ENCODE measurements around the gene ZNF579. TPM values are rescaled to one million over a fixed set of nuclear protein-coding genes. Genes with fewer than 3 reads are reported as not detected.

The ZNF579 gene
- total and polyA plus RNA-seq, 2 of the 13 experiments (the other 11 are each of a cell fraction or from before 2014, with no cell fraction given) = 2.1 to 2.9 TPM

GRCh38 chr19:55553217-55554182 lies 27.1 kb downstream of the ZNF579 start (continued):
- no peak for TF ChIP-seq SNAPC4 (CRISPR knock-in tag; IDR thresholded peaks at IDR 0.05)
- TF ChIP-seq ZNF3 (CRISPR knock-in tag; IDR thresholded peaks at IDR 0.05) = no peak
- TF ChIP-seq TEAD3 (CRISPR knock-in tag; optimal IDR thresholded peaks at IDR 0.05; ENCODE audit: borderline replicate concordance) = peak; percentile 76
- TF ChIP-seq ZNF512 (CRISPR knock-in tag; IDR thresholded peaks at IDR 0.05) = peak; percentile 83
- TF ChIP-seq, protein P1, sequence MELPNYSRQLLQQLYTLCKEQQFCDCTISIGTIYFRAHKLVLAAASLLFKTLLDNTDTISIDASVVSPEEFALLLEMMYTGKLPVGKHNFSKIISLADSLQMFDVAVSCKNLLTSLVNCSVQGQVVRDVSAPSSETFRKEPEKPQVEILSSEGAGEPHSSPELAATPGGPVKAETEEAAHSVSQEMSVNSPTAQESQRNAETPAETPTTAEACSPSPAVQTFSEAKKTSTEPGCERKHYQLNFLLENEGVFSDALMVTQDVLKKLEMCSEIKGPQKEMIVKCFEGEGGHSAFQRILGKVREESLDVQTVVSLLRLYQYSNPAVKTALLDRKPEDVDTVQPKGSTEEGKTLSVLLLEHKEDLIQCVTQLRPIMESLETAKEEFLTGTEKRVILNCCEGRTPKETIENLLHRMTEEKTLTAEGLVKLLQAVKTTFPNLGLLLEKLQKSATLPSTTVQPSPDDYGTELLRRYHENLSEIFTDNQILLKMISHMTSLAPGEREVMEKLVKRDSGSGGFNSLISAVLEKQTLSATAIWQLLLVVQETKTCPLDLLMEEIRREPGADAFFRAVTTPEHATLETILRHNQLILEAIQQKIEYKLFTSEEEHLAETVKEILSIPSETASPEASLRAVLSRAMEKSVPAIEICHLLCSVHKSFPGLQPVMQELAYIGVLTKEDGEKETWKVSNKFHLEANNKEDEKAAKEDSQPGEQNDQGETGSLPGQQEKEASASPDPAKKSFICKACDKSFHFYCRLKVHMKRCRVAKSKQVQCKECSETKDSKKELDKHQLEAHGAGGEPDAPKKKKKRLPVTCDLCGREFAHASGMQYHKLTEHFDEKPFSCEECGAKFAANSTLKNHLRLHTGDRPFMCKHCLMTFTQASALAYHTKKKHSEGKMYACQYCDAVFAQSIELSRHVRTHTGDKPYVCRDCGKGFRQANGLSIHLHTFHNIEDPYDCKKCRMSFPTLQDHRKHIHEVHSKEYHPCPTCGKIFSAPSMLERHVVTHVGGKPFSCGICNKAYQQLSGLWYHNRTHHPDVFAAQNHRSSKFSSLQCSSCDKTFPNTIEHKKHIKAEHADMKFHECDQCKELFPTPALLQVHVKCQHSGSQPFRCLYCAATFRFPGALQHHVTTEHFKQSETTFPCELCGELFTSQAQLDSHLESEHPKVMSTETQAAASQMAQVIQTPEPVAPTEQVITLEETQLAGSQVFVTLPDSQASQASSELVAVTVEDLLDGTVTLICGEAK (IDR thresholded peaks at IDR 0.05) = no peak
- TF ChIP-seq, protein P1 (CRISPR knock-in tag; IDR thresholded peaks at IDR 0.05) = no peak
- no peak for TF ChIP-seq CREBL2 (CRISPR knock-in tag; IDR thresholded peaks at IDR 0.05; ENCODE audit: borderline replicate concordance)
- no peak for TF ChIP-seq JUND (CRISPR knock-in tag; IDR thresholded peaks at IDR 0.05)
- 0 out of 2 replicates have a peak, but pooled peaks have one; percentile 8 for TF ChIP-seq CTCF (CRISPR knock-in tag; IDR thresholded peaks at IDR 0.05)
